HG02870 (cell line): ENCODE data around the gene CREBRF.
"Not testable (repeated sequence)": the region's sequence is repeated elsewhere in the genome, so short reads cannot be mapped to it uniquely, and the experiment has no call there.

ENCODE experiments used
- ATAC-seq: cut with Tn5 transposase; IDR thresholded peaks from one replicate; pipeline ENCODE4 v1.9.1; 2021; ENCODE audit warnings: mild to moderate bottlenecking, moderate library complexity; ENCODE audit not compliant: unreplicated experiment

The CREBRF gene

DNA sequence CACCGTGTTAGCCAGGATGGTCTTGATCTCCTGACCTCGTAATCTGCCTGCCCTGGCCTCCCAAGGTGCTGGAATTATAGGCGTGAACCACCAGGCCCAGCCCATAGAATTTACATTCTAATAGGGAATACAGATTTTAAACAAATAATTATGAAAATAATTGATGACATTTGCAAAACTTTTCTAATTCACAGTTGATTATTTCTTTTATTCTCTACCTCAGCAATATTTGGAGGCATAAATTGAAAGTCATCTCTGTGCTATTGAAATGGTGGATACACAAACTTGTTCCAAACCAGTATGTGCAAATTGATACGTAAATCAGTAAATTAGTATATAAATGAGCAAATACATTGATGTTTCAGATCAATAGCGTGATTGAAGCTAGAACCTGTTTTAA is 96.4 kb downstream of the CREBRF start:
- no peak for ATAC-seq

DNA sequence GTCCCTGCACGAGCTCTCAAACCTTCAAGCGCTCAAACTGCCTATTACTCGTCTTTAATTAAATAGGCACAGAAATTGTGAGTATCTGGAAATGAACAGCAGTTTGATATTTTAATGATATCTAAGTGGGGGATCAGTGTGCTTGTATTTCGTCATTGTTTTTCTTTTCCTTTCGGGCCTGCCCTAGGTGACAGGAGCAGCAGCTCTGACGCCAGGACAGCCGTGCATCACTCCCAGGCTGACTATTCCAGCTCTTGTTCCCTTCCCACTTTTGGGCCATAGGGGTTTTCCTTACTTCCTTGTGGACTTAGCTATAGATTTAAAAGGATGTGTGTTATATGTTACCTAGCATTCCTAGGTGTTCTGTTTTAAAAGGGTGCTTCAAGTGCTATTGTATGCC is 97.7 kb downstream of the CREBRF start:
- ATAC-seq = no peak

DNA sequence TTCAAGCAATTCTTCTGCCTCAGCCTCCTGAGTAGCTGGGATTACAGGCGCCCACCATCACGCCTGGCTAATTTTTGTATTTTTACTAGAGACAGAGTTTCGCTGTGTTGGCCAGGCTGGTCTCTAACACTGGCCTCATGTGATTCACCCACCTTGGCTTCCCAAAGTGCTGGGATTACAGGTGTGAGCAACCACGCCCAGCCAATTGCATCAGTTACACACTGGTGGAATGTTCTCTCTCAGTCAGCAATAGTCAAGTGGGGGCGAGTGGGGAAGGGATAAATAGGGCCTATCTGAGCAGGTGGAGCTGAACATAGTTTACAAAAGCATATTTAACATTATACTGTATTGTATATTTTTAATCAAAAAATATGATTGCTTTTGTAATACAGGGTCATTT is 98.5 kb downstream of the CREBRF start:
- not testable (repeated sequence) for ATAC-seq

DNA sequence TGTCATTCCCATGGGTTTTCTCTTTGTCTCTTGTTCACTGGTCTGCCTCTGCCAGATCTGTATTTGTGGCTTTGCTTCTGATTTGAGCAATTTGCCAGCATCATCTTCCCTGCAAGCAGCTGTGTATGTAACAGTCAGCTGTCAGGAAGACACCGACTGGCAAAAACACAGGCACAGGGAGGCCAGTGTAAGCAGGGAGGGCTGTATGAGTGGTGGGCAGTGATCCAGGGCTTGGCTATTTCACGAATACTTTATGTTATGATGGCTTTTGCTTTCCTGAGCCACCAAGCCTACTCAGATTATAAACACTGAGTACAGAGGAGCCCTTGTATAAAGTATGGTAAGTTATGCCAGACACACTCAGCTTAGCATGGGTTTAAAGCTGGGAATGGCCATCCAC is 99.8 kb downstream of the CREBRF start:
- no peak for ATAC-seq

DNA sequence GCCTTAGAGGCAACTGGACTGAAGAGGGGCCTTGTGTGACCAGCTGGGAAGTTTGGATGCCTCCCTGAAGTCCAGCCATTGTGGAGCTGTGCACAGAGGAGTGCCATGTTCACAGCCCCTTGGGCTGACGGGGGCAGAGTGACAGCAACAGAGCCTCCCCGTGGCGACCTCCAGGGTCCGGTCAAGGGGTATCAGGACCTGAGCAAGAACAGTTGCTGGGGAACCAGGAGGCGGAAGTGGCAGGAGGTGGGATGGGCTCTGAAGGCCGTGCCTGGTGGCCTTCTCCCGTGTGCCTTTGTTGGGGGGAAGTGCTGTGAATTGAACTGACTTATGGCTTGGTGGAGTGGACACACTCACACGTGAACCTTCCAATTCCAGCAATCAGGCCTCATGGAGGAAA is 102.2 kb downstream of the CREBRF start:
- no peak for ATAC-seq

DNA sequence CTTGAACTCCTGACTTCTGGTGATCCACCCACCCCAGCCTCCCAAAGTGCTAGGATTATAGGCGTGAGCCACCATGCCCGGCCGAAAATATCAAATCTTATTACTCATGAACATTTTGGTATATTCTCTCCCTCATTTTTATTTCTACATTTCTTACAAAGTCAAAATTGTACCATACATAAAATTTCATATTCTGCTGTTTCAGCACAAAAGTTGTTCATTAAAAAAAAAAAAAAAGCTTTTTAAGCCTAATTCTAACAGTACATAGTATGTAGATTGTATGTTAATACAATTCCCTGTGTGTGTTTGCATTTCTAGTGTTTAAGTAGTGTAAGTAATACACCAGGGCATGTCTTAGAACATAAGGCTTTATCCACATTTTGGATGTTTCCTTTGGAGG is 103.1 kb downstream of the CREBRF start:
- no peak for ATAC-seq

DNA sequence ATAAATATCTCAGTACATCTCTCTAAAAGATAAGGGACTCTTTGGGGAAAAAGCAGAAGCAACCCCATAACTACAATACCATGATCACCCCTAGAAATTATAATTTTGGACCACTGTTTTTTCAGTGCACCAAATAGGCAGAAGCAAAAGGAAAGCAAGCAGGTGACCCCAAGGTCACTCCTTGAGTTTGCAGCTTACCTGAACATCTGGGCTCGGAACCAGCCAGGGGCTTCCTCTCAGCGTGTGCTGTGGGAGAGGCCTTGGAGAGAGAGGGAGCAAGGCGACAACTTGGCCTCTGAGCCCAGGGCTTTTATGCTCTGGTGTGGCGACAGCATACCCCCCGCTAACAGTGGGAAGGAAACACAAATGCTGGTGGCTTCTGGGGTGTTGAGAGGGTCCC is 105.0 kb downstream of the CREBRF start:
- ATAC-seq = no peak

DNA sequence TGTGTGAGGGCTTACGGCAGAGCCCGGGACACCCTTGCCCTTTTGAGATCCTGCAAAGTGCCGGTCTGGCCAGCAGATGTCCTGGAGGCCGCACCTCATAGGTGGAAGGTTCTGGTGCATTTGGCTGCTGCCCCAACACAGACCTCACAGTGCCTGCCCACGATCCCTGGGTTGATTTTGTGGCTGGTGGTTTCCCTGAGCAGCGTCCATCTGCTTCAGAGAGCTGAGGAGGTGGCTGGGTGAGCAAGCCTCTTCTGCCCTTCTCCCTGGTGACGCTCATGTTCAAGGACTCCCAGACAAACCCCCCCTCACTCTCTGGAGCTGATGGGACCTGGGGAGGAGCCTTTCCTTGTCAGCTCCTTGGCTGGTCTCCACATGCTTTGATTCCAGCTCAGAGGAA is 107.1 kb downstream of the CREBRF start:
- ATAC-seq = no peak

DNA sequence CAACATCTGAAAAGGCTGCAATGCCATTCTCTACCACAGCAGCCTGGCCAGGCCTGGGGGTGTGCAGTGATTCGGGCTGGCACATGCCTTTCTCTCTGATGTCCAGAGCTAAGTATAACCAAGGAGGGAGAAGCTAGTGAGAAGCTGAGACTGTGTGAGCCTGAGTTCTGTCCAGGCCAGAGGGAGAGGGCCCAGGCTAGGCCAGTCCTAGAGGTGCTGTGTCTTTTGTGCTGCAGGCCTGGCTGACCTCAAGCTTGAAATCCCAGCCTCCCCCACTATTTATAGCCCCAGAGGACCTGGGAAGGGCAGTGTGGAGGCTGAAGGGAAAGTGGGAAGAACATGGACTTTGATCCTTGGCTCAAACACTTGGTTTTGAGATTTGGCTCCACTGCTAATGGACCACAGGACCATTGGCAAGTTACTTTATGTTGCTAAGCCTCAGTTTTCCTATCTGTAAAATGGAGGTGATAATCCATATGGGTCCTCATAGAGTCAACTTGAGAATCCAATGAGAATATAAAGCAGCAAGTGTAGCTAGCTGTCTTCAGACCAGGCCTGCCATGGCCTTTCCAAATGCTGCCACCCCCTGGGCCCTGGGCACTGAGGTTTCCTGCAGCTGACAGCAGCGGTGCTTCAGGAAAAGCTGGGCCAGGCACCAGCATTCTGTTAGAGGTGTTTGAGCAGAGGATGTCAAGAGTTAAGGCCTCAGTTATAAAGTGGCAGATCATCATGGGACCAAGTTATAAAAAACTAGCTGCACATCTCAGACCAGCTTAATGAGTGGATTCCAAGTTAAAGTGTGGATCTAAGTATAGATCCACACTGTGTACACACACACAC is 109.2 kb downstream of the CREBRF start:
- ATAC-seq = no peak

DNA sequence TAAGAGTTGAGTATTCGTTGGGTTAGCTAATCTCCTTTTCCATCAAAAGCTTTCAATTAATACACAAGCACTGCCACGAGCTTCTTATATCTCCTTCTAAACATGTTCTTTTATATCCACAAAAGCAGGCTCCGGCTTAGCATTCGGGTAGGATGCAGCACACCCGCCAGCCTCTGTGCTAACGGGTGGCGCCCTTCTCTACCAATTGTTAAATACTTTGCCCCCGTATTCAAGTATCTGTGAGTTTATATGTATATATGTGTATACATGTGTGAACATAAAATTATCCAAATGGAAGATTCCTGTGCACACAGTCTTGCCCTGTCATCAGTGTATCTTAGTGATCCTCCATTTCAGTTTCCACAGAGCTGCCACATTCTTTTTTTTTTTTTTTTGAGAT is 116.0 kb downstream of the CREBRF start:
- ATAC-seq = no peak

DNA sequence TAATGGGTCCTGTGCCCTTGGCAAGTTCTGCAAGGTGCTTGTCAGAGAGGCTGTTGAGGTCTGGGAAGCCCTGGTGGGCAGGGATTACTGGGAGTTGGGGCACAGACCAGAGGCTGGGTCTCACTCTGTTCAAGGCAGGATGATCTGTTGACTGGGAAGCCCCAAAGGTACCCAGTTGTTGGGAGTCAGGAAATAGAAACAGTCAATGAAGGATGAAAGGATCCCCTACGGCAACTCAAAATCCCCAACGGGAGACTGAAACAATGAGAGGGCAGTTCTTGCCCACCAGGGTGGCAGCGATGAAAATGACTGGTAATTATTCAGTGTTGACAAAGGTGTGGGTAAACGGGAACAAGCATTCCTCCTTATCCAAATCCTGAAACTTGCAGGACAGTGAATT is 119.4 kb downstream of the CREBRF start:
- no peak for ATAC-seq

DNA sequence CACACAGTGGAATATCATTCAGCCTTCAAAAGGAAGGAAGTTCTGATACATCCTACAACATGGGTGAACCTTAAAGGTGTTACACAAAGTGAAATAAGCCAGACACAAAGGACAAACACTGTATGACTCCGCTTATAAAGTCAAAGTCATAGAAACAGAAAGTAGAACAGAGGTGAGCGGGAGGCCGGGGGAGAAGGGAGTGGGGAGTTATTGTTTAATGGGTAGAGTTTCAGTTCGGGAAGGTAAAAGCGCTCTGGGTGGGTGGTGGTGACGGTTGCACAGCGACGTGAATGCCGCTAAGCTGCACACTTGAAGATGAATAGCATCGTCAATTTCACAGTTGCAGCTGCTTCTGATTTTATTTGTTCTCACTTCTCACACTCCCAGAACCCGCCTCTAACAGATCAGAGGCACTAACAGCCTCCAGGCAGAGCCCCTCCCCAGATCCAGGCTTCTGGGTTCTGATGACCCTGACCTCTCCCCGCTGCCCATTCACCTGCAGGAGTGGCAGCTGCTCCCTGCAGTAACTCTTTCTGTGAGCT is 122.3 kb downstream of the CREBRF start:
- ATAC-seq = no peak

DNA sequence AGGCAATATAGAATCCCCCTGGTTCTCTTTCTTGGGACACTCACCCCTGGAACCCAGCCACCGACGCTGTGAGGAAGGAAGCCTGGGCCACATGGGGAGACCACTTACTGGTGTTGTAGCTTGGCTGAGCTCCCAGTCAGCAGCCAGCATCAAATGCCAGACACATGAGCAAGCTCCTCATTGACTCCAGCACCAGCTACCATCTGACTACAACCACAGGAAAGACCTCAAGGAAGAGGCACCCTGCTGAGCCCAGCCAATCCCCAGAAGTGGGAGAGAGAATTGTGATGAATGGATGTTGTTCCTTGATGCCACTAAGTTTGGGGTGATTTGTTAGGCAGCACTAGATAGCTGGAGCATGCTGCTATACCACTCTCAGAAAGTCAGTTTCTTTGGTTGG is 124.2 kb downstream of the CREBRF start:
- no peak for ATAC-seq

DNA sequence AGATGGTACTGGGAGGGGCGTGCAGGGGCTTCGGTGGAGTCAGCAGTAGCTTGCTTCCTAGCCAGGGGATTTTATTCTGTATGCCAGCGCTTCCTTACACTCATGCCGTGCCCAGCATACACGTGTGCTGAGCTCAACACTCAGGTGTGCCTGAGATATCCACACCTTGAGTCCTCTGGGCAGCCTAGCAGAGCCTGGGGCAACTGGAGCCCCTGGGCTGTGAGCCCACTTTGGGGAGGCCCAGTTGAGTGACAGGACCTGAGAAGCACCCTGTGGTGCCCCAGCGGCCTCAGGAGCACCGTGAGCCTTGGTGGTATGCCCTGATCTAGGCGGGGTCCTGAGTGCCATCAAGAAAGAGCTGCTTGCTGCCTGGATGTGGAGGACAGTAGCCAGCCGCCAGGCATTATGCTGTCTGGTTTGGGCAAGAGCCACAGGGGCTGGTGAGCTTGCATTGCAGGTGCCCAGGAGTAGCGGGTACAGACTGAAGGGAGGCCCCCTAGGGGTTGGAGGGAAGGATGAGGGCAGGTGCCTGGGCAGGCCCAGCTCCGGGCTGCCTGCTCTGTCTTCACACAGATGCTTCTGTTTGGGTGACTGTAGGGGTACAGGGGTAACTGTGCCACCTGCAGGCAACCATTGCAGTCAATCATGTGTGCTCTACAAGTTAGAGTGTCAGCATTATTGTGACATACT is 131.0 kb downstream of the CREBRF start:
- no peak for ATAC-seq

DNA sequence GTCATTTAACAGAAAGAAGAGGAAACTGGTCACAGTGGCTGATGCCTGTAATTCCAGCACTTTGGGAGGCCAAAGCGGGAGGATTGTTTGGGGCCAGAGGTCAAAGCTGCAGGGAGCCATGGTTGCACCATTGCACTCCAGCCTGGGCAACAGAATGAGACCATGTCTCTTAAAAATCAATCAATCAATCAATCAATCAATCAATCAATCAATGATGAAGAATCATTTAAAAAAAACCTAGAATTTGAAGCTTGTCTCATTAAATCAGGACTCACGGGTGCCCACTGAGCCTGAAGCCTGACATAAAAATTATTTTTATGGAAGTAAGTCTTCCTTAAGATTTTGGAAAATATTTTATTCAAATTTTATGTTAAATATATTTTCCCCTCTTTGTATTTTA is 132.1 kb downstream of the CREBRF start:
- ATAC-seq = no peak
